ENCODE data around the gene TAS2R20. TPM values are rescaled to one million over a fixed set of nuclear protein-coding genes. Genes with fewer than 3 reads are reported as not detected.

Gene TAS2R20
- total and polyA plus RNA-seq, 2 of the 13 experiments (the other 11 are each of a cell fraction or from before 2014, with no cell fraction given) = 0.54 to 2.9 TPM

DNA sequence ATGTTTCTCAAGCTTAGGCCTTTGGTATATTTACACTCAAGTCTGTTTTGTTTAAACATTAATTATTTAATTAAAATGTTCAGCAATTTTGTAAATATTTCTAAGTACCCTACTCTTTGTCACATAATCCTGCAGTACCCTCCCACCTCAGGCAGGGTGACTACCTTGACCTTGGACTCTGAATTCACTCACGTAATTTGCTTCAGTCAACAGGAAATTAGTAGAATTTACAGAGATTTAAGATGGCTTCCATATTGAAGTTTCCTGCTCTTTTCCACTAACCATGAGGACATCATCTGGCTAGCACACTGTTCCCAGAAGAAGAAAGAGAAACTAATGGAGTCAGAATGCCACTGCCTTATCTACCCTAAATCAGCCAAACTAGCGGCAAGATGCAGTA, 25.3 kb upstream of the TAS2R20 start (continued):
- TF ChIP-seq SIX4 (CRISPR knock-in tag; IDR thresholded peaks at IDR 0.05) = no peak
- no peak for TF ChIP-seq SOX6 (IDR thresholded peaks at IDR 0.05)
- TF ChIP-seq SOX6 (CRISPR knock-in tag; IDR thresholded peaks at IDR 0.05) = 0 out of 2 replicates have a peak, but pooled peaks have one; percentile 12
- TF ChIP-seq KDM6A (CRISPR knock-in tag; IDR thresholded peaks at IDR 0.05; ENCODE audit: low read depth) = no peak
- TF ChIP-seq ETV5 (CRISPR knock-in tag; IDR thresholded peaks at IDR 0.05; ENCODE audit: borderline replicate concordance) = peak; percentile 24; the same call in 1 of the 2 replicates
- no peak for TF ChIP-seq RFX1 (IDR thresholded peaks at IDR 0.05)
- peak; percentile 48 for TF ChIP-seq FOXA3 (CRISPR knock-in tag; IDR thresholded peaks at IDR 0.05)
- TF ChIP-seq ESRRA (CRISPR knock-in tag; IDR thresholded peaks at IDR 0.05; ENCODE audit: low read depth) = 0 out of 2 replicates have a peak, but pooled peaks have one; percentile 21
- TF ChIP-seq EEA1 (CRISPR knock-in tag; IDR thresholded peaks at IDR 0.05; ENCODE audit: borderline replicate concordance) = no peak
- TF ChIP-seq, protein P1, sequence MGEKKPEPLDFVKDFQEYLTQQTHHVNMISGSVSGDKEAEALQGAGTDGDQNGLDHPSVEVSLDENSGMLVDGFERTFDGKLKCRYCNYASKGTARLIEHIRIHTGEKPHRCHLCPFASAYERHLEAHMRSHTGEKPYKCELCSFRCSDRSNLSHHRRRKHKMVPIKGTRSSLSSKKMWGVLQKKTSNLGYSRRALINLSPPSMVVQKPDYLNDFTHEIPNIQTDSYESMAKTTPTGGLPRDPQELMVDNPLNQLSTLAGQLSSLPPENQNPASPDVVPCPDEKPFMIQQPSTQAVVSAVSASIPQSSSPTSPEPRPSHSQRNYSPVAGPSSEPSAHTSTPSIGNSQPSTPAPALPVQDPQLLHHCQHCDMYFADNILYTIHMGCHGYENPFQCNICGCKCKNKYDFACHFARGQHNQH (CRISPR knock-in tag; IDR thresholded peaks at IDR 0.05) = no peak
- TF ChIP-seq ZBTB21 (CRISPR knock-in tag; IDR thresholded peaks at IDR 0.05) = no peak
- TF ChIP-seq ZMYM4 (CRISPR knock-in tag; IDR thresholded peaks at IDR 0.05) = peak; percentile 75
- TF ChIP-seq POLR2AphosphoS2 (IDR thresholded peaks at IDR 0.05; ENCODE audit: low read depth, low read length) = no peak
- TF ChIP-seq GABPA (IDR thresholded peaks at IDR 0.05; ENCODE audit: low read depth, low read length) = no peak
- TF ChIP-seq GABPA (CRISPR knock-in tag; IDR thresholded peaks at IDR 0.05; ENCODE audit: low read depth) = peak; percentile 54
- TF ChIP-seq, protein P2, sequence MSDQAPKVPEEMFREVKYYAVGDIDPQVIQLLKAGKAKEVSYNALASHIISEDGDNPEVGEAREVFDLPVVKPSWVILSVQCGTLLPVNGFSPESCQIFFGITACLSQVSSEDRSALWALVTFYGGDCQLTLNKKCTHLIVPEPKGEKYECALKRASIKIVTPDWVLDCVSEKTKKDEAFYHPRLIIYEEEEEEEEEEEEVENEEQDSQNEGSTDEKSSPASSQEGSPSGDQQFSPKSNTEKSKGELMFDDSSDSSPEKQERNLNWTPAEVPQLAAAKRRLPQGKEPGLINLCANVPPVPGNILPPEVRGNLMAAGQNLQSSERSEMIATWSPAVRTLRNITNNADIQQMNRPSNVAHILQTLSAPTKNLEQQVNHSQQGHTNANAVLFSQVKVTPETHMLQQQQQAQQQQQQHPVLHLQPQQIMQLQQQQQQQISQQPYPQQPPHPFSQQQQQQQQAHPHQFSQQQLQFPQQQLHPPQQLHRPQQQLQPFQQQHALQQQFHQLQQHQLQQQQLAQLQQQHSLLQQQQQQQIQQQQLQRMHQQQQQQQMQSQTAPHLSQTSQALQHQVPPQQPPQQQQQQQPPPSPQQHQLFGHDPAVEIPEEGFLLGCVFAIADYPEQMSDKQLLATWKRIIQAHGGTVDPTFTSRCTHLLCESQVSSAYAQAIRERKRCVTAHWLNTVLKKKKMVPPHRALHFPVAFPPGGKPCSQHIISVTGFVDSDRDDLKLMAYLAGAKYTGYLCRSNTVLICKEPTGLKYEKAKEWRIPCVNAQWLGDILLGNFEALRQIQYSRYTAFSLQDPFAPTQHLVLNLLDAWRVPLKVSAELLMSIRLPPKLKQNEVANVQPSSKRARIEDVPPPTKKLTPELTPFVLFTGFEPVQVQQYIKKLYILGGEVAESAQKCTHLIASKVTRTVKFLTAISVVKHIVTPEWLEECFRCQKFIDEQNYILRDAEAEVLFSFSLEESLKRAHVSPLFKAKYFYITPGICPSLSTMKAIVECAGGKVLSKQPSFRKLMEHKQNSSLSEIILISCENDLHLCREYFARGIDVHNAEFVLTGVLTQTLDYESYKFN (CRISPR knock-in tag; conservative IDR thresholded peaks at IDR 0.05) = 0 out of 2 replicates have a peak, but pooled peaks have one; percentile 29
- TF ChIP-seq, protein P3, sequence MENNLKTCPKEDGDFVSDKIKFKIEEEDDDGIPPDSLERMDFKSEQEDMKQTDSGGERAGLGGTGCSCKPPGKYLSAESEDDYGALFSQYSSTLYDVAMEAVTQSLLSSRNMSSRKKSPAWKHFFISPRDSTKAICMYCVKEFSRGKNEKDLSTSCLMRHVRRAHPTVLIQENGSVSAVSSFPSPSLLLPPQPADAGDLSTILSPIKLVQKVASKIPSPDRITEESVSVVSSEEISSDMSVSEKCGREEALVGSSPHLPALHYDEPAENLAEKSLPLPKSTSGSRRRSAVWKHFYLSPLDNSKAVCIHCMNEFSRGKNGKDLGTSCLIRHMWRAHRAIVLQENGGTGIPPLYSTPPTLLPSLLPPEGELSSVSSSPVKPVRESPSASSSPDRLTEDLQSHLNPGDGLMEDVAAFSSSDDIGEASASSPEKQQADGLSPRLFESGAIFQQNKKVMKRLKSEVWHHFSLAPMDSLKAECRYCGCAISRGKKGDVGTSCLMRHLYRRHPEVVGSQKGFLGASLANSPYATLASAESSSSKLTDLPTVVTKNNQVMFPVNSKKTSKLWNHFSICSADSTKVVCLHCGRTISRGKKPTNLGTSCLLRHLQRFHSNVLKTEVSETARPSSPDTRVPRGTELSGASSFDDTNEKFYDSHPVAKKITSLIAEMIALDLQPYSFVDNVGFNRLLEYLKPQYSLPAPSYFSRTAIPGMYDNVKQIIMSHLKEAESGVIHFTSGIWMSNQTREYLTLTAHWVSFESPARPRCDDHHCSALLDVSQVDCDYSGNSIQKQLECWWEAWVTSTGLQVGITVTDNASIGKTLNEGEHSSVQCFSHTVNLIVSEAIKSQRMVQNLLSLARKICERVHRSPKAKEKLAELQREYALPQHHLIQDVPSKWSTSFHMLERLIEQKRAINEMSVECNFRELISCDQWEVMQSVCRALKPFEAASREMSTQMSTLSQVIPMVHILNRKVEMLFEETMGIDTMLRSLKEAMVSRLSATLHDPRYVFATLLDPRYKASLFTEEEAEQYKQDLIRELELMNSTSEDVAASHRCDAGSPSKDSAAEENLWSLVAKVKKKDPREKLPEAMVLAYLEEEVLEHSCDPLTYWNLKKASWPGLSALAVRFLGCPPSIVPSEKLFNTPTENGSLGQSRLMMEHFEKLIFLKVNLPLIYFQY (CRISPR knock-in tag; IDR thresholded peaks at IDR 0.05; ENCODE audit: borderline replicate concordance) = no peak
- TF ChIP-seq ZNF644 (CRISPR knock-in tag; IDR thresholded peaks at IDR 0.05; ENCODE audit: low read depth) = peak; percentile 17; the same call in 1 of the 2 replicates
- no peak for TF ChIP-seq SALL1 (CRISPR knock-in tag; IDR thresholded peaks at IDR 0.05)
- TF ChIP-seq, protein P4, sequence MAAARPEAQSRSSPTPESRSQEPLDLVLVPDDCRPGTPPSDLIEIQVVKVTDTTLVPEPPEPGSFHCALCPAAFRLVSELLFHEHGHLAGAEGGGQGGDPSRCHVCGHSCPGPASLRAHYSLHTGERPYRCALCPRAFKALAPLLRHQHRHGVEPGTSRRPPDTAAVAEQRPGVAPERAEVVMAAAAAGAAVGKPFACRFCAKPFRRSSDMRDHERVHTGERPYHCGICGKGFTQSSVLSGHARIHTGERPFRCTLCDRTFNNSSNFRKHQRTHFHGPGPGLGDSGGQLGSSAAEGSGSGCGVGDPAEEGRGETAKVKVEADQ (CRISPR knock-in tag; IDR thresholded peaks at IDR 0.05; ENCODE audit: borderline replicate concordance) = no peak
- TF ChIP-seq GFI1 (CRISPR knock-in tag; IDR thresholded peaks at IDR 0.05; ENCODE audit: borderline replicate concordance) = peak; percentile 60
- TF ChIP-seq, protein P5, sequence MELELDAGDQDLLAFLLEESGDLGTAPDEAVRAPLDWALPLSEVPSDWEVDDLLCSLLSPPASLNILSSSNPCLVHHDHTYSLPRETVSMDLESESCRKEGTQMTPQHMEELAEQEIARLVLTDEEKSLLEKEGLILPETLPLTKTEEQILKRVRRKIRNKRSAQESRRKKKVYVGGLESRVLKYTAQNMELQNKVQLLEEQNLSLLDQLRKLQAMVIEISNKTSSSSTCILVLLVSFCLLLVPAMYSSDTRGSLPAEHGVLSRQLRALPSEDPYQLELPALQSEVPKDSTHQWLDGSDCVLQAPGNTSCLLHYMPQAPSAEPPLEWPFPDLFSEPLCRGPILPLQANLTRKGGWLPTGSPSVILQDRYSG (CRISPR knock-in tag; IDR thresholded peaks at IDR 0.05) = no peak
- no peak for TF ChIP-seq ZBTB7A (CRISPR knock-in tag; IDR thresholded peaks at IDR 0.05)

Measured in HepG2 (cell line).